ENCODE measurements around the gene OBSCN.

The OBSCN gene

DNA sequence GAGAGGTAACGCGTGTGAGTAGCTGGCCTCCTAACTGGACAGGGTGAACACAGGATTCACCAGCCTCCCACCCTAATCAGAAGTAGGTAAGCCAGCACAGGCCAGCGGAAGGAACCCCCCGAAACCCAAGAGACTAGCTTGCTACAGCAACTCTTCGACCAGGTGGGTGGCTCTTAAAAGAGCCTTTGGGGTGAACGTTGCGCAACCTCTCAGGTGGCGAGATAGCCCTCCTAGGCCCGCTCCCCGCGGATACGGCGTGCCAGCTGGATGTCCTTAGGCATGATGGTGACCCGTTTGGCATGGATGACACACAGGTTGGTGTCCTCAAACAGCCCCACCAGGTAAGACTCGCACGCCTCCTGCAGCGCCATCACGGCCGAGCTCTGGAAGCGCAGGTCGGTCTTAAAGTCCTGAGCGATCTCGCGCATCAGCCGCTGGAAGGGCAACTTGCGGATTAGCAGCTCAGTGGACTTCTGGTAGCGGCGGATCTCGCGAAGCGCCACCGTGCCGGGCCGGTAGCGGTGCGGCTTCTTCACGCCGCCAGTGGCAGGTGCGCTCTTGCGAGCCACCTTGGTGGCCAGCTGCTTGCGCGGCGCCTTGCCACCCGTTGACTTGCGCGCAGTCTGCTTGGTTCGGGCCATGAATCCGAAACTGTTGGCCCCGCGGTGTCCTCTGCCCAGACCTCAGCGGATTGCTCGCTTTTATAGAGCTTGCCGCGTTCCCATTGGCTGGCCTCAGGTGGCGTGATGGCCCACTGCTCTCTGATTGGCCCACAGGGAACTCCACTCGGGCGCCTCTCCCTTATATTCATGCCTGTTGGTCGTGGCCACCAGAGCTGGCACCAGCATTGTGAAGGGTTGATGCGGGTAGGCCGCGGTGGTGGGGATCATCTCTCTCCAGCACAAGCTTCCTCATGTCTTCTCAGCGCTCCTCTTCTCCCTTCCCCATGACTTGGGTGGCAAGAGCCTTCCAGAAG, 217.1 kb downstream of the OBSCN start:
- no peak for DNase-seq (ENCODE audit: low spot score)

DNA sequence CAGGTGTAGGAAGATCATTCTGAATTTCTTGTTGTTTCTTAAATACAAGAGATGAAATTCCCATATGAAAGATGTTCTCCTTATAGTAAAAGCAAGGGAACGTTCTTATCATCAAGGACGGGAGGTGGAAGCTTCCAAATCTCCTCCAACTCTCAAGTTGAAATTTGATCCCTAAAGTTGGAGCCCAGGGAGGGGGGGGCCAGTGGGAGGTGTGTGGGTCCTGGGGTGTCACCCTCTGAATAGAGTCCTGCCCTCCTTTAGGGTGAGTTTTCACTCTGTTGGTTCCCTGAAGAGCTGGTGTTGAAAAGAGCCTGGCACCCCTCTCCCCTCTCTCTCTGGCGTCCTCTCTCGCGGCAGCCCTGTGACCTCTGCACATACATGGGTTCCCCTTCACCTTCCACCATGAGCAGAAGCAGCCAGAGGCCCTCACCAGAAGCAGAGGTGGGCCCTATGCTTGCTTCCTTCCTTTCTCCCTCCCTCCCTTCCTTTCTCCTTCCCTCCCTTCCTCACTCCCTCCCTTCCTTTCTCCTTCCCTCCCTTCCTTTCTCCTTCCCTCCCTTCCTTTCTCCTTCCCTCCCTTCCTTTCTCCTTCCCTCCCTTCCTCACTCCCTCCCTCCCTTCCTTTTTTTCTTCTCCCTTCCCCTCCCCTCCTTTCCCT, 218.8 kb downstream of the OBSCN start:
- no peak for DNase-seq (ENCODE audit: low spot score)

DNA sequence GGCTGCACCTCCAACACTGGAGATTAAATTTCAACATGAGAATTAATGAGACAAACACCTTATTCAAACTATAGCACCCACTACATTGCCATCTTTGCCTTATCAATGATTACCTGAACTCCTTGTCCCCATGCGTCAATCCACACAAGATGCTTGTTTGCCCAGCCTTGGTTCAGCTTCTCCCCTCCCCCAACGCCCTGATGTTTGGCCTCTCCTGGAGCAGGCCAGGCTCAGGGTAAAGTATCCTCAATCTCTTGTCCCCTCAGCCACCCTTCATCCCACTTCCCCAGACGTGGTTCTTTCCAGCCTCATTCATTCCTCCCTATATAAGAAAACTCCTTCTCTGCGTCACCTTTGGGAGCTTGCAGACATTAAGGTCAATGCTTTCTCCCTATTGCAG, 220.6 kb downstream of the OBSCN start:
- DNase-seq (ENCODE audit: low spot score): no peak

Data from kidney capillary endothelial cell (primary cell).